NCI-H128 (cell line): Measurements from ENCODE around the gene OSBP2.

Experiments used
- DNase-seq: peaks from one replicate; lab custom pipeline; 2025; ENCODE audit not compliant: unreplicated experiment; lab: John Stamatoyannopoulos, UW

The OSBP2 gene

DNA sequence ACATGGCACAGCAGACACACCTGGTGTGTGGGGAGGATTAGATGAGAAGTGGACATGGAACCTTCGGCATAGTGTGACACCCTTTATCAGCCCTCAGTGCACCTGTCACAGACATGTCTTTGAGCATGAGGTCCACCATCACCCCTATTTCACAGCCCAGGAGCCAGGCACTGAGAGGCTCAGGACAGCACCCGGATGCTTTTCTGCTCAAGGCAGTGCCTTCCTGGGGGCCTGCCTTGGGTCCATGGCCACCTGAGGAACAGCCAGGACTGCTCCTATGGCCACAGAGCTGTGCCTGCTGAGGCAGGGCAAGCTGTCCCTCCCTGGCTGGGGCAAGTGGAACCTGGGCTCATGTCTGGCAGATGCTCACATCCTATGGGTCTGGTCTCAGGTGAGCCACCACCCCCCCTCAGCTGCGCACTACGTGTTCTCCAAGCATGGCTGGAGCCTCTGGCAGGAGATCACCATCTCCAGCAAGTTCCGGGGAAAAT is 198.1 kb downstream of the OSBP2 start:
- DNase-seq: no peak

DNA sequence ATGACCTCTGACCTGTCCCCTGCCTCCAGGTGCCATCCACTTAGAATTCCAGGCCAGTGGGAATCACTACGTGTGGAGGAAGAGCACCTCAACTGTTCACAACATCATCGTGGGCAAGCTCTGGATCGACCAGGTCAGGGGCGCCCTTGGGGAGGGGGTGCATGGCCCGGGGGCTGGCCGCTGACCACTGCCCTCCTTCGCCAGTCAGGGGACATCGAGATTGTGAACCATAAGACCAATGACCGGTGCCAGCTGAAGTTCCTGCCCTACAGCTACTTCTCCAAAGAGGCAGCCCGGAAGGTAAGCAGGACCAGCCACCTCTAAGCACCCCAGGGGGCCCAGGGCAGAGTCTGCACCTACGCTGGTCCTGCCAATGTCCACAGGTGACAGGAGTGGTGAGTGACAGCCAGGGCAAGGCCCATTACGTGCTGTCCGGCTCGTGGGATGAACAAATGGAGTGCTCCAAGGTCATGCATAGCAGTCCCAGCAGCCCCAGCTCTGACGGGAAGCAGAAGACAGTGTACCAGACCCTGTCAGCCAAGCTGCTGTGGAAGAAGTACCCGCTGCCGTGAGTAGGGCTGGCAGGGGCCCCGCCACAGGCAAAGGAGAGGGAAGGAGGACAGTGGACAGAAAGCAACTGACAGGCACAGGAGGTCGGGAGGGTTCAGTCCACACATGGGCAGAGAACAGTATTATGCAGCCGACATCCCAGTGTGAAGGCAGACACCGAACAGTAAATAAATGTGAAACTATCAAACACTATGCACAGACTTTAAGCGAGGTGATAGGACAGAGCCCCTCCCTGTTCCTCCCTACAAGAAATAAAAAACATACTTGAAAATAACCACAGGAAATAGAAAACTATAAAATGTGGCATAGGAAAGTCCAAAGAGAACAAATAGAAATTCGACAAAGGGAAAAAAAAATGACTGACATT is 199.0 kb downstream of the OSBP2 start:
- no peak for DNase-seq

DNA sequence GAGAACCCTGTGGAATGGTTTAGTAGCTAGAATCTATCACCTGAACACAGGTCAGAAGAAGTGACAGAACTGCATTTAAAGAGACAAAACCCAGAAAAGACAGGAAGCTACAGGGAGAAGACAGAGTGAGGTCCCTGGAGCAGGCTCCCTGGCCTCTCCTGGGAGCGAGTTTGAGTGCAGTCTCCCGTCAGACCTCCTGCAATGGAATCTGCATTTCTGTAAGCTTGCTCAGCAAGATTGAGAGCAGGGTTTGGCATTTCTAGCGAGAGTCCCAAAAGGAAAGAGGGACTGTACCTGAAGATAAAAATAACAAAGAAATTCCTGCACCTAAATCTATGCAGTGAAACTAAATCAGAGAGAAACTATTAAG is 199.7 kb downstream of the OSBP2 start:
- DNase-seq: no peak

DNA sequence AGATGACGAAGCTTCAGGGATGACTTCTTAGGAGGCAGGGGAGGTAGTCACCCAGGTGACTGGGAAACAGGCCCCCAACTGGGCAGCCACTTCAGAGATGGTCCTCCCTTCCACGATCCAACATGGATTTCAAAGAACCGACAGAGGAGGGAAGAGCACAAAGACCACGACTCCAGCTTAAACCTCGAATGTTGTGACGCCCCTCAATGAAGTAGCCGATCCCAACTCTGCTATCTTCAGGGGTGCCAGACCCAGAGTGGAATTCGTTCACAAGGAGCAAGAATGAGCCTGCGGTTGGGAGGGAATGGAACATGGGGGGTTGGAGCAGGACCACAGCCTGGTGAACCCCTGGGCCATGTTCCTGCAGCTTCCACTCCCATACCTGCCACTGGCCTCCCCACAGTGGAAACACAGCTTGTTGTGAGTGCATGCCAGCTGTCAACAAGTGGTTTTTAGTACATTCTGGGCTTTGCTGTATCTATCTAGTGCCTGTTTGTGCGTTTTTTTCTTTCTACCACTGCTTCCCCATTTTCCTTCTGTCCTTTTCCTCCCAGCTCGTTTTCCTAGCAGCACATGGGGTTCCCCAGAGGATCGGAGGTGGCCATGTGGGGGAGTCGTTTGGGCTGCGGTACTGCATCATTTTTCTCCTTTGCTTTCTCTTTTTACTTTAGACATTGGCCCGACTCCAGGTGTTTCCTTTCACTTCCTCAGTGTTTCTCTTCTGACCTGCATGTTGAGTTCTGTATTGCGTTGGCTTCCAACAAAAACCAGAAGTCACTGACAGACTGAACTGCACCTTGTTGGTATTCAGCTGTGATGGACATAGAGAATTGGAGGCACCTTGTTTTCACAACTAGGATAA is 208.1 kb downstream of the OSBP2 start:
- no peak for DNase-seq

DNA sequence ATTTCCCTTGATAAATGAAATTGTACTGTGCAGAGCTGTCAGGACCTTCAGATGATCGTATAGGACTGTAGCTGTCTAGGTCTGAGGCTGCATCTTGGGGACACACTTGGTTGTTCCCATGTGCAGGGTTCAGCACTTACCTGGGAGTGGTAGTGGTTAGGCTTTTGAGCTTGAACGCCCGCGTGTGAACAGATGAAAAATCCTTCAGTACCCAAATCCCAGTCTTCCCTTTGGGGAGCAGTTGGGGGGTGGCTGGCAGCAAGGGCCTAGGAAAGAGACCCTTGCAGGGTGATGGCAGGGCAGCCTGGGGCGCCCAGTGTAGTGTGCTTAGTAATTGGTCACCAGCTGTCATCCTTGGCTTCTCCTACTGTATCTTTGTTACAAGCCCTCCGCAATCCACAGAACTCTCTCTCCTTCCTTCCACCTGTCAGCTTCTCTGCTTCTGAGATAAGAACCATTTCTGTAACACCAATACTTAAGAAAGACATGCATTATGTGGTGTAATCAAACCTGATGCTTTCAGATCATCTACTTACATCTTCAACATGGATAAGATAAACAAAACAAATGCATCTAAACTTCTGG is 209.3 kb downstream of the OSBP2 start:
- no peak for DNase-seq

DNA sequence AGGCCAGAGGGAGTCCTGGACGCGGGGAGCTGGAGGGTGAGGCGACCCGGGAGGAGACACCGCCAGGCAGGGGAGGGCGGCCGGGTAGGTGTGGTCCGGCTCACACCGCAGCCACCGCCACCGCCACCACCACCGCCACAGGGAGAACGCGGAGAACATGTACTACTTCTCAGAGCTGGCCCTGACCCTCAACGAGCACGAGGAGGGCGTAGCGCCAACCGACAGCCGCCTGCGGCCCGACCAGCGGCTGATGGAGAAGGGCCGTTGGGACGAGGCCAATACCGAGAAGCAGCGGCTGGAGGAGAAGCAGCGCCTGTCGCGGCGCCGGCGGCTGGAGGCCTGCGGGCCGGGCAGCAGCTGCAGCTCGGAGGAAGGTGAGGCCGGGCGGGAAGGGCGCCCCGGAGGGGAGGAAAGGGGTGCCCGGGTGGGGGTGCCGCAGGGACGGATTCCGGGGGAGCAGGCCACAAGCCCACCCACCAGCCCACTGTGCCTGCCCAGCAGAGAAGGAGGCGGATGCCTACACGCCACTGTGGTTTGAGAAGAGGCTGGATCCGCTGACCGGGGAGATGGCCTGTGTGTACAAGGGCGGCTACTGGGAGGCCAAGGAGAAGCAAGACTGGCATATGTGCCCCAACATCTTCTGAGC is 211.1 kb downstream of the OSBP2 start:
- DNase-seq: no peak

DNA sequence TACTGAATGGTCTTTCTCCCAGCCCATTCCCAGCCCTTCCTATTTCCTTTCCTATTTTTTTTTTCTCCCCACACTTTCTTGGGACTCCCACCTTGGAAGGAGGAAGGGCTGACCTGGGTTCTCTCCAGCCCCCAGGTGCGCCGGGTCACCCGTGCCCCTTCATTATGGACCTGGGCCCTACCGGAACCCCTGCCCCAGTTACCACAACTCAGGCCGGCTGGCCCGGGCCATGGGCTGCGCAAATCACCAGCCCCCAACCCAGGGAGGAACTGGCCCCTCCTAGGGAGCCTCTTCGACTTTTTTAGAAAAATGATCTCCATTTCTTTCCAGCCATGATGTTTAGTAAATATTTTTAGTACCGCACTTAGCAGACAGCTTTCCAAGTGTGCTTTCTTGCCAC is 211.7 kb downstream of the OSBP2 start:
- no peak for DNase-seq

DNA sequence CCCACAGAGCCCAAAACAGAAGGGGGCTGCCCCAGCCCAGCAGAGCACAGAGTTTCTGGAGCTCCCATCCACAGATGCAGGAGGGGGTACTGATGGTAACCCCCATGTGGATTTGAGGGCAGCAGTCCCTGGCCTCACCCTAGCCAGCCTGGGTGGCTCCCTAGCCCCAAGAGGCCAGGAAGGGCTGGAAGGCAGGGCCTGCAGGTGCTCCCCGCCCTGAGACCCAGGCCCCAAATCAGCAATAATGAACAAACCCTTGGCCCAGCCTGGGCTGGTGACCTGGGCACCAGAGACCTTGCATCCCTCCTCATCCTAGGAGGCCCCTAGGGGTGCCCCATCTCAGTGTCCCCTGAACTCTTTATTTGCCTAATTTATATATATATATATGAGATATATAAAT is 212.3 kb downstream of the OSBP2 start:
- no peak for DNase-seq

DNA sequence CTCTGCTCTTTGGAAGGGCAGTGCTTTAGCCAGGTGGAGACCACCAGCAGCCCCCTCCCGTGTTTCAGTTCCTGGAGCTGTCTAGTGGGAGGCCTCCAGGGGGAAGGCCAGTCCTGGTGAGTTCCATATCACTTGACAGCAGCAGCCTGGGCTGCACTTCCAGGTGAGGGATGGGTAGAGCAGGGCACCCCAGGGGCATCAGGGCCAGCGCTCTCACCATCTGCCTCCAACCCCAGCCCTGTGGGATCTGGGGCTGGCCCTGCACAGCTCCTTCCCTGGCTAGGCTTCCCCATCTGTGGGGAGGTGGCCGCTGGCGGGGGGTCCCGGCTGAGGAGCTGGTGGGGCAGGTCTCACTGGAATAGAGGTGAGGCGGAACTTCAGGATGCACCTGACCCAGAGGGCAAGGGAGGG is 213.4 kb downstream of the OSBP2 start:
- no peak for DNase-seq

DNA sequence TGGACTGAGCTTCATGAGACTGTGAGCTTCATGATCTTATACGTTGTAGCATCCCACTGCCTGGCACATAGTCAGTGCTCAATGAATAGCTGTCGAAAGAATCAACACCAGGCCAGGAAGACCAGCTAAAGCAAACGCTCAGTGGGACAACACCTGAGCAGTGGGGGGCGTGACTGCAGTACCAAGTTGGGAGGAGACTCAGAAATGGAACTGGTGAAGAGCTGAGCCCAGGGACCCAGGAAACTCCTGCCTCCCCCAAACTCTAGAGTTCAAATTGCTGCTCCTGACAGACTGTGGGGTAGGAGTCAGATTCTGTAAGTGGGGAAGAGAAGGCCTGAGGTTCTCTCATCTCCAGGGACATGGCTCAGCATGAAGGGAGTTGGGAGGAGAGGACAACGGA is 214.6 kb downstream of the OSBP2 start:
- DNase-seq: no peak

DNA sequence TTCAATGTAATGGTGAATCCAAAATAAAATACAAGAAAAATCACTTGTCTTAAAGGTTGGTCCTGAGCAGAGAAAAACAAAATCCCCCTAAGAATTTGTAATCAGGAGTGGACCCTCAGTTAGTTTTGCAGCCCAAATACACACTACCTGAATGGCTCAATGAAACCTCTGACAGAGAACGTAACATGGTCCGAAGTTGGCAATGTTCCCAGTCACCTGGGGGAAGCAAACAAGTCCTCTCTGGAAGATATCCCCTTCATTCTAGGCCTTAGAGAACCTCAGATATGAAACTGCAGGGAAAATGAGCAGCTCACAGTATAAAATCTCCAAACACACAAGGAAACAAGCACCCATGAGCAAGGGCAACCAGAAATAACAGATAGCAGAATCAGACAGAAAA is 215.7 kb downstream of the OSBP2 start:
- DNase-seq: no peak

DNA sequence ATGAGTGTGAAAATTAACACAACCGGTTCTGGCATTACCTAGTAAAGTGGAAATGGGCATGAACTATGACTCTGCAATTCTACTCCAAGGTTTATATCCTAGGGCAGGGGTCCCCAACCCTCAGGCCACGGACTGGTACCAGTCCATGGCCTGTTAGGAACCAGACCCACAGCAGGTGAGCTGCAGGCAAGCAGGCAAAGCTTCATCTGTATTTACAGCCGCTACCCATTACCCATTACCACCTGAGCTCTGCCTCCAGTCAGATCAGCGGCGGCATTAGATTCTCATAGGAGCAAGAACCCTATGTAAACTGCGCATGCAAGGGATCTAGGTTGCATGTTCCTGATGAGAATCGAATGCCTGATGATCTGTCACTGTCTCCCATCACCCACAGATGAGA is 224.1 kb downstream of the OSBP2 start:
- no peak for DNase-seq

DNA sequence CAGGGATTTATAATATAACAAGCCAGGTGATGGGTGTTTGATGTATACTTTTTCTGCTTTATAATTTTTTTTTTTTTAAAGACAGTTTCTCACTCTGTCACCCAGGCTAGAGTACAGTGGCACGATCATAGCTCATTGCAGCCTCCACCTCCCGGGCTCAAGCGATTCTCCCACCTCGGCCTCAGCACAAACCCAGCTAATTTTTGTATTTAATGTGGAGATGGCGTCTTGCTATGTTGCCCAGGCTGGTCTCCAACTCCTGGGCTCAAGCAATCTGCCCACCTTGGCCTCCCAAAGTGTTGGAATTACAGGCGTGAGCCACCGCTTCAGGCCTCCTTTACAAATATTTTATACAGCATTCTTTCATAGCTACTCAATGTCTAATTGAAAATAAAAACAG is 225.3 kb downstream of the OSBP2 start:
- DNase-seq: no peak

DNA sequence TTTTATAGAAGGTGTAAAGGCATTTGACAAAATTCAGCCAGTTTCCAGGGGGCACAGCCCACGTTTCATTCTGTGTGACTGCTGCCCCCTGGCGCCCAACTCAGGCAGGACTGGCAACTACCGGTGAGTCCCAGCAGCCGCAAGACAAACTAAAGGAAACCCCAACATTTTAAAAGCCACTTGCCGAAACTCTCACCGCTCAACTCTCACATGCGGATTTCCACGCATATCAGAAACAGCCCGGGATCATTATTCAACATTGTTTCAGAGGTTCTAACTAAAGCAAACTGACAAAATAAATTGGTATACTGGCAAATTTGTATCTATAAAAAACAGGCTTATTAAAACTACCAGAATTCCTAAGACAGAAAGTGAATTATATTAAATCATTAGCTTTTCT is 225.7 kb downstream of the OSBP2 start:
- peak; percentile 8 for DNase-seq

DNA sequence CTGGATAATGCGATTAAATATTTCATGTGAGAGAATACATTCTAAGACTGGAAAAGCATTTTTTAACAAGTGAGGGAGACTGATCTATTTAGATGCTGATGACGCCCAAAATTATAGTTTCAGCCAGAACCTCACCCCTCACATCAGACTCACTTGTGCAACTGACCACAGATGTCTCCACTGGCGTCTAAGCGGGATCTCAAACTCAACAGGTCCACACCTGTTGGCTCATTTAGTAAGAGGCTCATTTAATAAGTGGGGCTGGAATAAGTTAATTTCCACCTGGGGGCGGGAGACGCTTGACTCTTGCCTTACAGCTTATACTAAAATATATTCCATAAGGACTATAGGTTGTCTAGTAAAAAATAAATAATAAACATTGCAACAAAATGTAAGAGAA is 226.4 kb downstream of the OSBP2 start:
- DNase-seq: no peak

DNA sequence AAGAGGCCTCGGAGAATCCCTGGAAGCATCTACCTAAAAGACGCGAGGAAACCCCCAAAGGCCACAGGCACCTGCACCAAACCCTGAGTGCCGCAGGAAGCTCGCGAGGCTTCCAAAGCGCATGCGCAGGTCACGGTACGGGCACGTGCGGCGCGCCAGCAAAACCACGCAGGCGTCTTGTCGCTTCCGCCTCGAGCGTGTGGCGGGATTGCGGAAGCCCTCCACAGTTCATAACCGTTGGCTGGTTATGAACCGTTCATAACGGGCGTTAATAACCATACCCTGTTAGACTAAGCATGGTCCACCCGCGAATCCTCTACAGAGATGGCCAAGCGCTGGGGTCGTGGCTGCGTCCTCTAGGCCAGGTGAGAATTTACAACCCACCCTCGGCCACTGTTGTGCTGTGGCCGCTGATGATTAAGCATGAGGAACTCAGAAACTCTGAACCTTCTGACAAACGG is 227.5 kb downstream of the OSBP2 start:
- DNase-seq: no peak

DNA sequence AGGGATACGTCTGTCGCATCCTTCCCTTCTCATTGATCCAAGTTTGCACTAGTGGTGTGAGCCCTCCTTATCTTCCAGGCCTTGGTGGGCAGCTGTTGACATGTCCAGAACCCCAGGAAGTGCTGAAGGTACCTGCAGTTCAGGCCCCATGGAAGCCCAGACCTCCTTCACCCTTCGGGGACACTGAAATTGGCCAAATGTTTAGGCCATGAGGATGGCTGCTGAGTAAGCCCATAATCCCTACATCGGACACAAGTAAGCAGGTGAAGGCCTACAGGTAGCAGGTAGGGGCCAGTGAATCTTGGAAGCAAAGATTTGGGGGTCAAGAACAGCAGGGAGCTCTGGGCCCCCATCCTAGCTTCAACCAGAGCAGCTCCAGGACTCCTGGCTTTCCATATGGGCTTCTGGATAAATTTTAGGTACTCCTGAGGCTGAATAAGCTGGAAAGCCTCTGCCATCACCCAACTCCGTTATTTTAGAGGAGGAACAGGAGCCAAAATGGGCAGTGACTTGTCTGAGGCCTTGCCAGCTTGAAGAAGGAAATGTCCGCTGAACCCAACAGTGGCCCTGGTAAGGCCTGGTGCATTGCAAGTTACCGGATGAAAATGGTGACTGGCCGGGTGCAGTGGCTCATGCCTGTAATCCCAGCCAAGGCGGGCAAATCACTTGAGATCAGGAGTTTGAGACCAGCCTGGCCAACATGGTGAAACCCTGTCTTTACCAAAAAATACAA is 228.7 kb downstream of the OSBP2 start:
- DNase-seq: no peak

DNA sequence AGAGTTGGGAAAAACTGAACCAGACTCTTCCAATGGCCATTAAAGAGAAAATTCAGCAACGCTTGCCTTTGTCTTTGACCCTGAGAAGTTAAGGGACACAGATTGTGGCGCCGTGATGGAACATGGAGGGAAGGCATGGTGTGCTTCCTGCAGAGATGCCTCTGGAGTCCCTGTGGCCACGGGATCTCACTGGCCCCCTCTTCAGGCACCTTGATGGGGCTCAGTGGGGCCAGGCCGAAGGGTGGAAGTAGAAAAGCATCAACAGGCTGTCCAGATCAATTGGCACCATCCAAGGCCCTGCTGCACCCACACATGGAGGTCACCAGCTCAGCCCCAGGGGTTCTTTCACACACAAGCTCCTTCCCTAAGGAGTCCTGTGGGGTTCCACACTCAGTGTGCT is 231.0 kb downstream of the OSBP2 start:
- no peak for DNase-seq

DNA sequence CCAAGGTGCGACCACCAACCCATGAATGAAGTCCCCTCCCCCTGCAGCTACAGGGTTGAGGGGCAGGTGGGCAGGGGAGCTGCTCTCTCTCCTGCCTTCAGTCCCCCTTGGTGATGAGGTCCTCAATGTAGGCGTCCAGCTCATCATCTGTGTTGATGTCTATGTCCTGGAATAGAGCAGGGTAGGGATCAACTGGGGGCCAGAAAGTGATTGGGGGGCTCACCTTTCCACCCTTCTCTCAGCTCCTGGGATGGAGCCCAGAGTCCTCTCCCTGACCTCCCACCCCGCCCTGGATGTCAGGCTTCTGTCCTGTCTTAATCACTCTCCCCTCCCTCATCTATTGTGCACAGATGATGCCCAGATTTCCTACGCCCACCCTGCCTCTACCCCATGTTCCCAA is 232.0 kb downstream of the OSBP2 start:
- no peak for DNase-seq

DNA sequence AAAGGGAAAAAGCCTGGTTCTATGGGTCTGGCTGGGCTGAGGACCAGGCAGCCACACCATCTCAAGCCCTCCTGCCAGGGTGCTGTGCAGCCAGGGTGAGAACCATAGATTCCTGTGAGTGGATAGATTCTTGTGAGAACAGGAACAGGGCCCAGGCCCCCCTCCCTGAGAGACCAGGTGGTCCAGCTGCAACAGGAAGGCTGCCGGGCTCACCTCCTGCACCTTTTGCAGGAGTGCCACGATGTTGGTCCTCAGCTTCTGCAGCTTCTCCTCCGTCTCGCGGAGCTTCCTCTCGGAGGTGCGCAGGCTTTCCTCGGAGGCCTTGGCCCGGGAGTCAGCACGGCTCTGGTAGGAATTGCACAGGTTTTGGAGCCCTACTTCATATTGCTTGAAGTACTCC is 233.1 kb downstream of the OSBP2 start:
- DNase-seq: no peak
